Measurements from ENCODE around the gene TANGO2. TPM values are rescaled to one million over a fixed set of nuclear protein-coding genes. Genes with fewer than 3 reads are reported as not detected.

Gene TANGO2
- total and polyA plus RNA-seq, 4 donors: 24.8 to 45.3 (median 36.6) TPM

DNA sequence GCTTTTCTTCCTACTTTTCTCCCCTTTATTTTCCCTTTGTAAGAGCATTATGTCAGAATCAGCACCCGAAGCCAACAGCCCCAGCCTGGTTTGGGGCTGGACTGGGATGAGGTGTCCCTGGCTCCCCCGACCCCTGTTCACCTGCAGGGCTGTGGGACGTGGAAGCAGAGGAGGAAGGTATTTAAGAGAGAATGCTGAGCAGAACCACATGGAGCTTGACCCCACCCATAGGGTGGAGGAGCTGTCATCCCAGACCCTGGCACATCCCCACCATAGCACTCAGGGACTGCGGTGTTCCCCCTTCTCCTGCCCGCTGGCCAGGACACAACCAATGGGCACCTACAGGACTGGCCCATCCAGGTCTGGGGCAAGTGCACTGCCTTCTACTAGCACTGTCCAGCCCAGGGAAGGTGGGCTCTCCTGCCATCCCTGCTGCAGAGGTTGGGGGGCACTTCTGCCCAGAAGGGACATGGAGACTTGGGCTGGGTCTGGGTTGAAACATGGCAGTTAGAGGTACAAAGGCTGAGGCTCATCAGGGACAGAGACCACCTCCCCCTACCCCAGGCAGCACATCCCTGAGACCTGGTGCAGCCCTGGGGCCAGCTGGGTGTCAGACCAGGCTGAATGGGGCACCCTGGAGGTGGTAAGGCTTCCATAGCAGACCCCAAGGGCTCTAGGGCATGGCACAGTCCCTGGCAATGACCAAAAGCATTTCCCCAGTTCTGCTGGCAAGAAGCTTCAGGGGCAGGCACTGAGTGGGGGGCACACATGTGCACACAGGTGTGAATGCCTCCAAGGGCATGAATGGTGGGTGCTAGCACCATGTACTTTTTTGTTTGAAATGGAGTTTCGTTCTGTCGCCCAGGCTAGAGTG is 19.7 kb downstream of the TANGO2 start:
- intact Hi-C loops (cut with DNase I): no loop called here
- WGBS, 2 donors: 92 to 96% methylated on average over 6 to 7 of the region's 7 CpGs
- Histone ChIP-seq H3K27ac (ENCODE audit: low read depth in 1 of 2, low read length in 2 of 2) (no peak overlapping the region), H3K4me1 (ENCODE audit: control insufficient read depth in 1 of 2, insufficient read depth in 2 of 2, low read length in 2 of 2) (no peaks in the 10 kb centered on the region), H3K27me3 (ENCODE audit: control insufficient read depth in 1 of 2, insufficient read depth in 2 of 2, low read length in 1 of 2) (no peaks in the 10 kb centered on the region), H3K9me3 (ENCODE audit: control insufficient read depth, low read length) (no peaks in the 10 kb centered on the region), H3K36me3 (ENCODE audit: control insufficient read depth in 1 of 2, insufficient read depth in 2 of 2, low read length in 1 of 2) (peaks cover 0 to 5% of the 10 kb centered on the region in 2 donors), H3K4me3 (ENCODE audit: low read length in 2 of 2) (no peak overlapping the region)
- ATAC-seq (ENCODE audit: low FRiP score) (peak; percentile 39), DNase-seq (no peak)

DNA sequence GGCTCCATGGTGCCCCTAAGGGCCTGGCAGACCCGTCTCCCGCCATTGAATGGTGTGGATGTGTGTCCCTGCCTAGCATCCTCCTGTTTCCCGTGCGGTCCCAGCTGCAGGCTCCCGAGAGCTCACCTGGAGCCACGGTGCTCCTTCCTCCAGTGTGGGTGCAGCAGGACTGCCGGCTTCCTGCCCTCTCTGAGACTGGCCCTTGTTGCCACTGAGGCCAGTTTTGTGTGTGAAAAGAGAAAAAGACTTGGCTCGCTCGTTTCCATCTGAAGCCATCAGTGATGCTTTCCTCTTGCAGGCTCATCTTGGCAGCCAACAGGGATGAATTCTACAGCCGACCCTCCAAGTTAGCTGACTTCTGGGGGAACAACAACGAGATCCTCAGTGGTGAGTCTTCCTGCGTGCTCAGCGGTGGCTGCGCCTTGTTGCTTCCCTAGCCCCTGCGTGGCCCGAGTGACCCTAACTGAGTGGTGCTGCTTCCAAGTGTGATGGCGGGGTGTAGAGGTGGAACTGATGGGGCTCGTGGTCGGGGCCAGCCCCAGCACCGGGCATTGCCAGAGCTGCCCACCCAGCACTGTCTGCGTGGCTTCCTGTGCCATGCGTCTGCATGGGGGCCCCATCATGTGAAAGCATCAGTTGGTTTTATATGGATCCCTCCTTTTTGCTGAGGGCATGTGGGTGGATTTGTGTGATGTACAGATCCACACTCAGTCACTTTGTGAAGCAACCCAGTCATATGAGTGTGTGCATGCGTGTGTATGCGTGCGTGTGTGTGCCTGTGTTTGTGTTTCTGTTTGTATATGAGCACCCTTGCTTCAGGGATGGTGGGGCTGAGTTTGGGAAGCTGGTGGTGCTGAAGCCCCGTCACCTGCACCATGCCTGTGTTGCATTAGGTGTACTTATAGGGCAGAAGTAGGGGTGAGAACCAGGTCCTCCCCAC is 22.4 kb downstream of the TANGO2 start:
- H3K4me3 ChIP-seq (ENCODE audit: low read length in 2 of 2): no peak overlapping the region
- H3K9me3 ChIP-seq (ENCODE audit: control insufficient read depth, low read length): no peaks in the 10 kb centered on the region
- H3K4me1 ChIP-seq (ENCODE audit: control insufficient read depth in 1 of 2, insufficient read depth in 2 of 2, low read length in 2 of 2): no peaks in the 10 kb centered on the region
- WGBS, 2 donors: 90 to 91% methylated on average over 26 of the region's 26 CpGs
- intact Hi-C loops (cut with DNase I): no loop called here
- H3K27me3 ChIP-seq (ENCODE audit: control insufficient read depth in 1 of 2, insufficient read depth in 2 of 2, low read length in 1 of 2): no peaks in the 10 kb centered on the region
- H3K27ac ChIP-seq (ENCODE audit: low read depth in 1 of 2, low read length in 2 of 2): no peak overlapping the region
- DNase-seq: no peak
- H3K36me3 ChIP-seq (ENCODE audit: control insufficient read depth in 1 of 2, insufficient read depth in 2 of 2, low read length in 1 of 2): peaks cover 0 to 2% of the 10 kb centered on the region in 2 donors
- ATAC-seq (ENCODE audit: low FRiP score): no peak

DNA sequence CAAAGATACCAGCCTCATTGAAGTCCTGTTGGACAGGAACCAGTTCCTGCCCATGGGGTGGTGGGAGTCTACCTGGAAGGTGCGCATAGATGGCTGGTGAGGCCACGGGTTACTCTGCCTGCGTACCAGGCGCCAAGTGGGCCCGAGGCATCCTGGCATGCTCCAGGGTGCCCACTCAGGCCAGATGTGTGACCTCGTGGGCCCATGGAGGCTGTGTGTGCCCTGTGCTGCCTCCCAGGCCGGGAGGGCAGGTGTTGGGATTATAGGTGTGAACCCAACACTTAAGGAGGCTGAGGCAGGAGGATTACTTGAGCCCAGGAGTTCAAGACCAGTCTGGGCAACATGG is 23.1 kb downstream of the TANGO2 start:
- WGBS, 2 donors: 87 to 92% methylated on average over 7 of the region's 7 CpGs
- Histone ChIP-seq H3K4me3 (ENCODE audit: low read length in 2 of 2) (no peak overlapping the region), H3K27me3 (ENCODE audit: control insufficient read depth in 1 of 2, insufficient read depth in 2 of 2, low read length in 1 of 2) (no peaks in the 10 kb centered on the region), H3K36me3 (ENCODE audit: control insufficient read depth in 1 of 2, insufficient read depth in 2 of 2, low read length in 1 of 2) (peaks cover 0 to 2% of the 10 kb centered on the region in 2 donors), H3K27ac (ENCODE audit: low read depth in 1 of 2, low read length in 2 of 2) (no peak overlapping the region), H3K4me1 (ENCODE audit: control insufficient read depth in 1 of 2, insufficient read depth in 2 of 2, low read length in 2 of 2) (no peaks in the 10 kb centered on the region), H3K9me3 (ENCODE audit: control insufficient read depth, low read length) (no peaks in the 10 kb centered on the region)
- ATAC-seq (ENCODE audit: low FRiP score): no peak
- DNase-seq: no peak
- intact Hi-C loops (cut with DNase I): no loop called here

DNA sequence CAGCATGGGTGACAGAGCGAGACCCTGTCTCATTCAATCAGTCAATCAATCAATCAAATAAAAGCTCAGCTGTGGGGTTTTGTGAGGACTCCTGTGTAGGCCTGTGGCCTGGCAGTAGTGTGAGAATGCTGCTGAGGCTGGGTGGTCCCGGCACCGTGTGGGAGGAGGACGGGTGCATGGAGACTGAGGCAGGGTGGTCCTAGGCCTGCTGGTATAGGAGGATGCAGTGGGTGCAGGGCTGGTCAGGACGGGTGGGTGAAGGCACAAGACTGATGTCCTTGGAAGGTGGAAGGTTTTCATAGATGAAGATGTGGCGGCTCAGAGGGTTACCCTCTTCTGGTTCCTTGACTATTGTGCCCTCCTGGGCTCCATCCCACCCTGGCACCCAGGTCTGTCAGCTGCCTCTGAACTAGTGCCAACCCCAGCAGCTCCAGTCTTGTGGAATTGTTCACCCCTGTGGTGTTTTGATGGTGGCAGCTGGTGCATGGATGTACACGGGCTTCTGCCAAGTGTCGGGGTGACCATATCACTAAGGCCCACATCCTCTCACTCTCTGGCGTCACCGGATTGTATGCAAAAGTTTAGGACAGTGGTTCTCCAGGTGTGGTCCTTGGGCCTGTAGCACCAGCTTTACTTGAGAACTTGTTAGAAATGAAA is 23.7 kb downstream of the TANGO2 start:
- ATAC-seq (ENCODE audit: low FRiP score) (no peak), DNase-seq (no peak)
- Histone ChIP-seq H3K4me3 (ENCODE audit: low read length in 2 of 2) (no peak overlapping the region), H3K36me3 (ENCODE audit: control insufficient read depth in 1 of 2, insufficient read depth in 2 of 2, low read length in 1 of 2) (peaks cover 0 to 2% of the 10 kb centered on the region in 2 donors), H3K27ac (ENCODE audit: low read depth in 1 of 2, low read length in 2 of 2) (no peak overlapping the region), H3K4me1 (ENCODE audit: control insufficient read depth in 1 of 2, insufficient read depth in 2 of 2, low read length in 2 of 2) (no peaks in the 10 kb centered on the region), H3K27me3 (ENCODE audit: control insufficient read depth in 1 of 2, insufficient read depth in 2 of 2, low read length in 1 of 2) (no peaks in the 10 kb centered on the region), H3K9me3 (ENCODE audit: control insufficient read depth, low read length) (no peaks in the 10 kb centered on the region)
- intact Hi-C loops (cut with DNase I): no loop called here
- 86 to 88% methylated on average over 10 of the region's 10 CpGs for WGBS, 2 donors

DNA sequence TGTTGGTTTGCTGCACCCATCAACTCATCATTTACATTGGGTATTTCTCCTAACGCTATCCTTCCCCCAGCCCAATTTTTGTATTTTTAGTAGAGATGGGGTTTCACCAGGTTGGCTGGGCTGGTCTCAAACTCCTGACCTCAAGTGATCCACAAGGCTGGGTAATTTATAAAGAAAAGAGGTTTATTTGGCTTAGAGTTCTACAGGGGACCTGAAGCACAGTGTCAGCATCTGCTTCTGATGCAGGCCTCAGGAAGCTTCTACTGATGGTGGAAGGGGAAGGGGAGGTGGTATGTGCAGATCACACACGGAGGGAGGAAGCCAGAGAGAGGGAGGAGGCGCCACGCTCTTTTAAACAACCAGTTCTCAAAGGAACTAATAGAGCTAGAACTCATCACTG is 25.8 kb downstream of the TANGO2 start:
- Histone ChIP-seq H3K4me1 (ENCODE audit: control insufficient read depth in 1 of 2, insufficient read depth in 2 of 2, low read length in 2 of 2) (no peaks in the 10 kb centered on the region), H3K27me3 (ENCODE audit: control insufficient read depth in 1 of 2, insufficient read depth in 2 of 2, low read length in 1 of 2) (no peaks in the 10 kb centered on the region), H3K4me3 (ENCODE audit: low read length in 2 of 2) (no peak overlapping the region), H3K27ac (ENCODE audit: low read depth in 1 of 2, low read length in 2 of 2) (no peak overlapping the region), H3K36me3 (ENCODE audit: control insufficient read depth in 1 of 2, insufficient read depth in 2 of 2, low read length in 1 of 2) (peaks cover 0 to 2% of the 10 kb centered on the region in 2 donors), H3K9me3 (ENCODE audit: control insufficient read depth, low read length) (no peaks in the 10 kb centered on the region)
- WGBS, 2 donors: 85 to 87% methylated on average over 4 of the region's 4 CpGs
- intact Hi-C loops (cut with DNase I): no loop called here
- DNase-seq (no peak), ATAC-seq (ENCODE audit: low FRiP score) (no peak)

DNA sequence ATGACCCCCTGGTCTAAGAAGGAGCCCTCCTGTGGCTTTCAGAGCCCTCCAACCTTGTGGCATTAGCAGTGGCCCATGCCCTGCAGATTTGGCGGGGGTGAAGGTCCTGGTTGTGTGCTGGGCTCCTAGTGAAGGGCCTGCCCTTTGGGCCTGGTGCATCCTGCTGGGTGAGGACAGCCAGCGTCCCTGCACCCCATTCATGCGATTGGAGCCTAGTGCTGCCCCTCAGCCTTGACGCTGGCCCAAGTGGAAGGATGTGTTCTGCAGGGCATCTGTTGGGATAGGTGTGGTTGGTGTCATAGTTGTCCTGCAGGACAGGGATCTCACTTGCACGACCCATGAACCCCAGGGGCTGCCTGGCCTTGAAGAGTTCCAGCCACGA is 31.0 kb downstream of the TANGO2 start:
- Histone ChIP-seq H3K27ac (ENCODE audit: low read depth in 1 of 2, low read length in 2 of 2) (no peak overlapping the region), H3K4me1 (ENCODE audit: control insufficient read depth in 1 of 2, insufficient read depth in 2 of 2, low read length in 2 of 2) (no peaks in the 10 kb centered on the region), H3K4me3 (ENCODE audit: low read length in 2 of 2) (no peak overlapping the region), H3K27me3 (ENCODE audit: control insufficient read depth in 1 of 2, insufficient read depth in 2 of 2, low read length in 1 of 2) (no peaks in the 10 kb centered on the region), H3K9me3 (ENCODE audit: control insufficient read depth, low read length) (no peaks in the 10 kb centered on the region), H3K36me3 (ENCODE audit: control insufficient read depth in 1 of 2, insufficient read depth in 2 of 2, low read length in 1 of 2) (peaks cover 2% of the 10 kb centered on the region in 2 donors)
- intact Hi-C loops (cut with DNase I): no loop called here
- ATAC-seq (ENCODE audit: low FRiP score) (no peak), DNase-seq (no peak)
- 96 to 97% methylated on average over 6 of the region's 6 CpGs for WGBS, 2 donors

DNA sequence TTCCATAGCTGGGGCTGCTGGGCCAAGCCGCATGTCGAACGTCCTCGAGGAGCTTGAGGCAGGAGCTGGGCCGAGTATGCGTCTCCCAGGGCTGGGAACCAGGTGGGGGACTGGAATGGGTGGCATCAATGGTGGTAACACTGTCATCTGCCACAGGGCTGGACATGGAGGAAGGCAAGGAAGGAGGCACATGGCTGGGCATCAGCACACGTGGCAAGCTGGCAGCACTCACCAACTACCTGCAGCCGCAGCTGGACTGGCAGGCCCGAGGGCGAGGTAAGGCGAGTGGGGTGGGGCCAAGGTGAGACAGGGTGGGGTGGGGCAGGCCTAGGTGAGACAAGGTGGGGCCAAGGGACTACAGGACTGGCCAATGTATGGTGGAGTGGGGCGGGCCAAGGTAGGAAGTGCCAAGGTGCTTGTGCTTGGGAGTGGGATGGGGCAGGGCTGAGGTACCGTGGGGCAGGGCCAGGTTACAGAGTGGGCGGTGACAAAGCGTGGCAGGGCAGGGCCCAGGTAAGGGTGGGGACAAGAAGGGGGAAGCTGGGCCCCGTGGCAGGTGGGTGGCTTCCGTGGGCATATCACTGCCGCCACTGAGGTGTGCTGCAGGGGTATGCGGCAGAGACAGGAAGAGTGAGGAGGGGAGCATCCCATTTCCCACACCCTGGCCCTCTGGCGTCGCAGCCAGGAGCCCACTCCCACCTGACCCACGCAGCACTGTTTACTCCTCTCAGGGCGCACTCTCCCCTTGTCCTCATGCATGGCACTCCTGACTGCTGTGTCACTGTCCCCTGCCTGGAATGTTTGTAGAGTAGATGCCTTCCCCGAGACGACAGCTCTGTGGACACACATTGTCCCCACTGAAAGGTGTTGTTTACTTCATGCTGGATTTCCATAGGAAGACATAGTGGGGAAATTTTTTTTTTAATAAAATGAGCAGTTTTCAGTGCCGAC is 31.7 kb downstream of the TANGO2 start:
- DNase-seq (no peak), ATAC-seq (ENCODE audit: low FRiP score) (no peak)
- H3K9me3 ChIP-seq (ENCODE audit: control insufficient read depth, low read length): no peaks in the 10 kb centered on the region
- intact Hi-C loops (cut with DNase I): no loop called here
- no peaks in the 10 kb centered on the region for H3K4me1 ChIP-seq (ENCODE audit: control insufficient read depth in 1 of 2, insufficient read depth in 2 of 2, low read length in 2 of 2)
- 92 to 93% methylated on average over 26 of the region's 26 CpGs for WGBS, 2 donors
- H3K27me3 ChIP-seq (ENCODE audit: control insufficient read depth in 1 of 2, insufficient read depth in 2 of 2, low read length in 1 of 2): no peaks in the 10 kb centered on the region
- H3K27ac ChIP-seq (ENCODE audit: low read depth in 1 of 2, low read length in 2 of 2): no peak overlapping the region
- H3K36me3 ChIP-seq (ENCODE audit: control insufficient read depth in 1 of 2, insufficient read depth in 2 of 2, low read length in 1 of 2): peaks cover 2% of the 10 kb centered on the region in 2 donors
- no peak overlapping the region for H3K4me3 ChIP-seq (ENCODE audit: low read length in 2 of 2)
